ENCODE results near the gene GNA15.

GNA15 gene

DNA sequence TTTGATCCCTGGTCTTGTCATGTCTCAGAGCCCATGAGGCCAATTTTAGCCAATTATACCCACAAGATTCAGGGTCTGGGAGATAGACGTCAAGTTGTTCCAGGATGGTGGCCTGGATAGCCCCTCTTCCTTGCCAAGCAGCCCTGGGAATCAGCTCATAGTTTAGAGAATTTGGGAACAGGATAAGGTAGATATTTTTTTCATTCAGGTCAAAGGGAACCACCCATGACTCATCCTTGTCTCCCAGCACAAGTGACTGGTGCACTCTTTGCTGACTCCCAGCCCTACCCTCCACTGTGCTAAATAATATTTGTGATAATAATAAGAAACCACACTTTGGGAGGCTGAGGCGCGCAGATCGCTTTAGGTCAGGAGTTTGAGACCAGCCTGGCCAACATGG lies 25.6 kb downstream of the GNA15 start:
- DNase-seq (ENCODE audit: low read depth in 1 of 2, low spot score in 1 of 2) = no peak
- Histone ChIP-seq H3K27ac (replicated peaks) (no peak overlapping the region), H3K4me3 (replicated peaks; ENCODE audit: insufficient read depth, low read length) (no peak overlapping the region), H3K27me3 (ENCODE audit: insufficient read depth, poor library complexity, severe bottlenecking) (no peaks in the 10 kb centered on the region)
- 0 out of 2 replicates have a peak, but pooled peaks have one; percentile 20 for TF ChIP-seq POLR2AphosphoS5 (IDR thresholded peaks at IDR 0.05; ENCODE audit: low read depth)
- TF ChIP-seq, protein P1, sequence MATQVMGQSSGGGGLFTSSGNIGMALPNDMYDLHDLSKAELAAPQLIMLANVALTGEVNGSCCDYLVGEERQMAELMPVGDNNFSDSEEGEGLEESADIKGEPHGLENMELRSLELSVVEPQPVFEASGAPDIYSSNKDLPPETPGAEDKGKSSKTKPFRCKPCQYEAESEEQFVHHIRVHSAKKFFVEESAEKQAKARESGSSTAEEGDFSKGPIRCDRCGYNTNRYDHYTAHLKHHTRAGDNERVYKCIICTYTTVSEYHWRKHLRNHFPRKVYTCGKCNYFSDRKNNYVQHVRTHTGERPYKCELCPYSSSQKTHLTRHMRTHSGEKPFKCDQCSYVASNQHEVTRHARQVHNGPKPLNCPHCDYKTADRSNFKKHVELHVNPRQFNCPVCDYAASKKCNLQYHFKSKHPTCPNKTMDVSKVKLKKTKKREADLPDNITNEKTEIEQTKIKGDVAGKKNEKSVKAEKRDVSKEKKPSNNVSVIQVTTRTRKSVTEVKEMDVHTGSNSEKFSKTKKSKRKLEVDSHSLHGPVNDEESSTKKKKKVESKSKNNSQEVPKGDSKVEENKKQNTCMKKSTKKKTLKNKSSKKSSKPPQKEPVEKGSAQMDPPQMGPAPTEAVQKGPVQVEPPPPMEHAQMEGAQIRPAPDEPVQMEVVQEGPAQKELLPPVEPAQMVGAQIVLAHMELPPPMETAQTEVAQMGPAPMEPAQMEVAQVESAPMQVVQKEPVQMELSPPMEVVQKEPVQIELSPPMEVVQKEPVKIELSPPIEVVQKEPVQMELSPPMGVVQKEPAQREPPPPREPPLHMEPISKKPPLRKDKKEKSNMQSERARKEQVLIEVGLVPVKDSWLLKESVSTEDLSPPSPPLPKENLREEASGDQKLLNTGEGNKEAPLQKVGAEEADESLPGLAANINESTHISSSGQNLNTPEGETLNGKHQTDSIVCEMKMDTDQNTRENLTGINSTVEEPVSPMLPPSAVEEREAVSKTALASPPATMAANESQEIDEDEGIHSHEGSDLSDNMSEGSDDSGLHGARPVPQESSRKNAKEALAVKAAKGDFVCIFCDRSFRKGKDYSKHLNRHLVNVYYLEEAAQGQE (IDR thresholded peaks at IDR 0.05; ENCODE audit: insufficient replicate concordance, low read depth) = no peak
- TF ChIP-seq GABPA (IDR thresholded peaks at IDR 0.05; ENCODE audit: low read depth) = no peak

DNA sequence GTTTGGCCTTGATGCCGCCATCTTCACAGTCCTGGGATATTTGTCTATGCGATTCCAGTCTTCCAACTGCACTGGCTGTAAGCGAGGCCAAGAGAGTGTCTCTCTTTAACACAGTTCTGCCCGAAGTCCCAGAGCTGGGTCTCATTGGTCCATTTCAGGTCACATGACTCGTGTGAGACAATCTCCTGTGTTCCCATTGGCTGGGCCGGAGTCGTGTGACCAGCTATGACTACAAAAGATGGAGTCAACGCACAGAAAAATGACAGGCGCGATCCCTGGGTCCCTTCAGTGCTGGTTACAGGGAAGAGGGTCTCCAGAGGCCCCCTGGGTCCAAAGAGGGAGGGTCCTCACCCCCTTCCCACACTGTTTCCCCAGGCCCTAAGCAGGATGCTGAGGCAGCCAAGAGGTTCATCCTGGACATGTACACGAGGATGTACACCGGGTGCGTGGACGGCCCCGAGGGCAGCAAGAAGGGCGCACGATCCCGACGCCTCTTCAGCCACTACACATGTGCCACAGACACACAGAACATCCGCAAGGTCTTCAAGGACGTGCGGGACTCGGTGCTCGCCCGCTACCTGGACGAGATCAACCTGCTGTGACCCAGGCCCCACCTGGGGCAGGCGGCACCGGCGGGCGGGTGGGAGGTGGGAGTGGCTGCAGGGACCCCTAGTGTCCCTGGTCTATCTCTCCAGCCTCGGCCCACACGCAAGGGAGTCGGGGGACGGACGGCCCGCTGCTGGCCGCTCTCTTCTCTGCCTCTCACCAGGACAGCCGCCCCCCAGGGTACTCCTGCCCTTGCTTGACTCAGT lies 26.8 kb downstream of the GNA15 start:
- TF ChIP-seq, protein P1 (IDR thresholded peaks at IDR 0.05; ENCODE audit: insufficient replicate concordance, low read depth) = no peak
- no peak for TF ChIP-seq SPI1 (IDR thresholded peaks at IDR 0.05; ENCODE audit: borderline replicate concordance, low read depth)
- TF ChIP-seq POLR2AphosphoS5 (IDR thresholded peaks at IDR 0.05; ENCODE audit: low read depth) = no peak; the same call in 1 of the 2 replicates
- TF ChIP-seq, protein P2, sequence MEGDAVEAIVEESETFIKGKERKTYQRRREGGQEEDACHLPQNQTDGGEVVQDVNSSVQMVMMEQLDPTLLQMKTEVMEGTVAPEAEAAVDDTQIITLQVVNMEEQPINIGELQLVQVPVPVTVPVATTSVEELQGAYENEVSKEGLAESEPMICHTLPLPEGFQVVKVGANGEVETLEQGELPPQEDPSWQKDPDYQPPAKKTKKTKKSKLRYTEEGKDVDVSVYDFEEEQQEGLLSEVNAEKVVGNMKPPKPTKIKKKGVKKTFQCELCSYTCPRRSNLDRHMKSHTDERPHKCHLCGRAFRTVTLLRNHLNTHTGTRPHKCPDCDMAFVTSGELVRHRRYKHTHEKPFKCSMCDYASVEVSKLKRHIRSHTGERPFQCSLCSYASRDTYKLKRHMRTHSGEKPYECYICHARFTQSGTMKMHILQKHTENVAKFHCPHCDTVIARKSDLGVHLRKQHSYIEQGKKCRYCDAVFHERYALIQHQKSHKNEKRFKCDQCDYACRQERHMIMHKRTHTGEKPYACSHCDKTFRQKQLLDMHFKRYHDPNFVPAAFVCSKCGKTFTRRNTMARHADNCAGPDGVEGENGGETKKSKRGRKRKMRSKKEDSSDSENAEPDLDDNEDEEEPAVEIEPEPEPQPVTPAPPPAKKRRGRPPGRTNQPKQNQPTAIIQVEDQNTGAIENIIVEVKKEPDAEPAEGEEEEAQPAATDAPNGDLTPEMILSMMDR (IDR thresholded peaks at IDR 0.05; ENCODE audit: insufficient read depth, low read length) = no peak
- TF ChIP-seq GABPA (IDR thresholded peaks at IDR 0.05; ENCODE audit: low read depth) = no peak
- H3K27ac ChIP-seq (replicated peaks) = no peak overlapping the region
- H3K27me3 ChIP-seq (ENCODE audit: insufficient read depth, poor library complexity, severe bottlenecking) = no peaks in the 10 kb centered on the region
- DNase-seq (ENCODE audit: low read depth in 1 of 2, low spot score in 1 of 2) = peak in 1 of 2 experiments; percentile 40
- no peak overlapping the region for H3K4me3 ChIP-seq (replicated peaks; ENCODE audit: insufficient read depth, low read length)

DNA sequence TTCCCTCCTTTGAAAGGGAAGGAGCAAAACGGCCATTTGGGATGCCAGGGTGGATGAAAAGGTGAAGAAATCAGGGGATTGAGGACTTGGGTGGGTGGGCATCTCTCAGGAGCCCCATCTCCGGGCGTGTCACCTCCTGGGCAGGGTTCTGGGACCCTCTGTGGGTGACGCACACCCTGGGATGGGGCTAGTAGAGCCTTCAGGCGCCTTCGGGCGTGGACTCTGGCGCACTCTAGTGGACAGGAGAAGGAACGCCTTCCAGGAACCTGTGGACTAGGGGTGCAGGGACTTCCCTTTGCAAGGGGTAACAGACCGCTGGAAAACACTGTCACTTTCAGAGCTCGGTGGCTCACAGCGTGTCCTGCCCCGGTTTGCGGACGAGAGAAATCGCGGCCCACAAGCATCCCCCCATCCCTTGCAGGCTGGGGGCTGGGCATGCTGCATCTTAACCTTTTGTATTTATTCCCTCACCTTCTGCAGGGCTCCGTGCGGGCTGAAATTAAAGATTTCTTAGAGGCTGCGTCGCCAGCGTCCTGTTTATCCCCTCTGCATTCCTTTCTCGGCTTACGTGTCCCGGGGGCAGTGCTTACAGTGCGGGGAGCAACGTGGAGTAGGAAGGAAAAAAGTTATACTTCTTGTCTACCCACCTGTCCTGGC lies 27.5 kb downstream of the GNA15 start:
- DNase-seq (ENCODE audit: low read depth in 1 of 2, low spot score in 1 of 2) = peak in 1 of 2 experiments; percentile 68
- peak; percentile 21; the same call in 1 of the 2 replicates for TF ChIP-seq SPI1 (IDR thresholded peaks at IDR 0.05; ENCODE audit: borderline replicate concordance, low read depth)
- TF ChIP-seq, protein P2 (IDR thresholded peaks at IDR 0.05; ENCODE audit: insufficient read depth, low read length) = peak; percentile 77
- no peak for TF ChIP-seq GABPA (IDR thresholded peaks at IDR 0.05; ENCODE audit: low read depth)
- peak; percentile 67 for TF ChIP-seq POLR2AphosphoS5 (IDR thresholded peaks at IDR 0.05; ENCODE audit: low read depth)
- Histone ChIP-seq H3K27me3 (ENCODE audit: insufficient read depth, poor library complexity, severe bottlenecking) (no peaks in the 10 kb centered on the region), H3K4me3 (replicated peaks; ENCODE audit: insufficient read depth, low read length) (no peak overlapping the region), H3K27ac (replicated peaks) (no peak overlapping the region)

DNA sequence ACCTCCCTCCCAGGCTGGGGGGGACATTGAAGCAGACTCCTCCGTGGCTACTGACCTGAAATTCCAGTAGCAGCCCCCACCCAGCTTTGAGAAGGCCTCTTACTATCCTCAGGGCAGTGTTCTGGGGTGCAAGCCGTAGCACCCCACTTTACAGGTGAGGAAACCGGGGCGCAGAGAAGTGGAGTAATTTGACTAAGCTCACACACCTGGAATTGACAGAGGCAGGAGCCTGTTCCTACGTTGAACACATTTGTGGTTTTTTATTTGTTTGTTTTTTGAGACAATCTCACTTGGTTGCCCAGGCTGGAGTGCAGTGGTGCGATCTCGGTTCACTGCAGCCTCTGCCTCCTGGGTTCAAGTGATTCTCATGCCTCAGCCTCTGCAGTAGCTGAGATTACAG lies 28.1 kb downstream of the GNA15 start:
- Histone ChIP-seq H3K27ac (replicated peaks) (no peak overlapping the region), H3K4me3 (replicated peaks; ENCODE audit: insufficient read depth, low read length) (no peak overlapping the region), H3K27me3 (ENCODE audit: insufficient read depth, poor library complexity, severe bottlenecking) (no peaks in the 10 kb centered on the region)
- no peak for DNase-seq (ENCODE audit: low read depth in 1 of 2, low spot score in 1 of 2)
- TF ChIP-seq POLR2AphosphoS5 (IDR thresholded peaks at IDR 0.05; ENCODE audit: low read depth) (no peak), GABPA (IDR thresholded peaks at IDR 0.05; ENCODE audit: low read depth) (no peak), SPI1 (IDR thresholded peaks at IDR 0.05; ENCODE audit: borderline replicate concordance, low read depth) (no peak)
- TF ChIP-seq, protein P2 (IDR thresholded peaks at IDR 0.05; ENCODE audit: insufficient read depth, low read length) = no peak
- TF ChIP-seq, protein P1 (IDR thresholded peaks at IDR 0.05; ENCODE audit: insufficient replicate concordance, low read depth) = no peak

Data from HL-60 (cell line).